Renal cortex interstitium (tissue), 11 donors: ENCODE results near the gene GCDH. TPM values are rescaled to one million over a fixed set of nuclear protein-coding genes. Genes with fewer than 3 reads are reported as not detected.

ENCODE experiments used
- DNase-seq, 11 donors: peaks; one replicate each; pipeline ENCODE4 v3.0.0-alpha.2; 2013; ENCODE audit warnings: low read depth in 9 of 11, low spot score in 4 of 11; ENCODE audit errors: extremely low read depth in 1 of 11
- polyA plus RNA-seq, 3 donors: library from polyadenylated mRNA; unstranded; fragments of 120-200 nt; gene quantifications; one replicate each; pipeline ENCODE4 v1.2.1, GENCODE V29; 2013; ENCODE audit not compliant: insufficient read length in 3 of 3

GCDH gene
- polyA plus RNA-seq, 3 donors = 31.9 to 38.3 (median 33.4) TPM

DNA sequence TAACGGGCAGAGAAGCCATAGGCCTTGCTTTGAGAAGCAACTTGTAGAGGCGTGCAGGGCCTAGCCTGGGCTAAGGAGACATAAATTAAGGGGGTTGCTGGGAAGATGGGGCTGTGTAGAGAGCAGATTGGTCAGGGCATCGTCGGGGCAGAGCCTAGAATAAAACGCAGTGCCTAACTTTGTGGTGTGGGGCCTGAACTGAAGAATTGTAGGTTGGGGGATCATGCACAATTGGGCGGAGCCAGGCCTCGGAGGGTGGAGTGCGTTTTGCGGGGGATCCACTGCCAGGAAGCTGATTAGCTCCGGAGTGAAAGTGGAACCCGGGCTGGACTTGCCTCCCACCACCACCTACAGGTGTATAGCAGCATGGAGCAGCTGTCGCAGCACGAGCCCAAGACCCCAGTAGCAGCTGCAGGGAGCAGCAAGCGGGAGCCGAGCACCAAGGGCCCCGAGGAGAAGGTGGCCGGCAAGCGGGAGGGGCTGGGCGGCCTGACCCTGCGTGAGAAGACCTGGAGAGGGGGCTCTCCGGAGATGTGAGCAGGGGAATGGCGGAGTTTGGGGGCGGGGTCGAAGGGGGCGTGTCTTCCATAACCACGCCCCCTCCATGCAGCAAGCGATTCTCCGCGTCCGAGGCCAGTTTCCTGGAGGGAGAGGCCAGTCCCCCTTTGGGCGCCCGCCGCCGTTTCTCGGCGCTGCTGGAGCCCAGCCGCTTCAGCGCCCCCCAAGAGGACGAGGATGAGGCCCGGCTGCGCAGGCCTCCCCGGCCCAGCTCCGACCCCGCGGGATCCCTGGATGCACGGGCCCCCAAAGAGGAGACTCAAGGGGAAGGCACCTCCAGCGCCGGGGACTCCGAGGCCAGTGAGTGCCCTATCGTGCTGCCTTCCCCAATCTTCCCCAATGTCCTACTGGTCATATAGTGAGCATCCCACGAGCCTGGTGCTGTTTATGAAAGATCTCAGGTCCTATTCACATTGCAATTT, 23.6 kb upstream of the GCDH start:
- DNase-seq = peak; percentile 63 to 81 (median 75)

DNA sequence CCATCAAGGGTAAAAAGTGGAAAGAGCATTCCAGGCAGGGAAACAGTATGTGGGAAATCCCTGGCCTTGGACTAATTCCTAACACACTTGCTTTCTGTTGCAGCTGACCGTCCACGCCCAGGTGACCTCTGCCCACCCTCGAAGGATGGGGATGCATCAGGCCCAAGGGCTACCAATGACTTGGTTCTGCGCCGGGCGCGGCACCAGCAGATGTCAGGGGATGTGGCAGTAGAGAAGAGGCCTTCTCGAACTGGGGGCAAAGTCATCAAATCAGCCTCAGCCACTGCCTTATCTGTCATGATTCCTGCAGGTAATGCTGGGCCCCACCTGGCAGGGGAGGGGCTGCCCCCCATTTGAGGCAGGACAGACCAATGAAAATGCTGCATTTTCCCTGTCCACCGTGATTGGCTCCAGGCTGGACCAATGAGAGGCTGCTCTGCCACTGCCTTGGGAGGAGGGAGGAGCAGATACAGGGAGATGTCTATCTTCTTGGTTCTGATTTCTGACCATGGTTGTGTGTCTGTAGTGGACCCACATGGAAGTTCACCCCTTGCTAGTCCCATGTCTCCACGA, 22.3 kb upstream of the GCDH start:
- no peak for DNase-seq

DNA sequence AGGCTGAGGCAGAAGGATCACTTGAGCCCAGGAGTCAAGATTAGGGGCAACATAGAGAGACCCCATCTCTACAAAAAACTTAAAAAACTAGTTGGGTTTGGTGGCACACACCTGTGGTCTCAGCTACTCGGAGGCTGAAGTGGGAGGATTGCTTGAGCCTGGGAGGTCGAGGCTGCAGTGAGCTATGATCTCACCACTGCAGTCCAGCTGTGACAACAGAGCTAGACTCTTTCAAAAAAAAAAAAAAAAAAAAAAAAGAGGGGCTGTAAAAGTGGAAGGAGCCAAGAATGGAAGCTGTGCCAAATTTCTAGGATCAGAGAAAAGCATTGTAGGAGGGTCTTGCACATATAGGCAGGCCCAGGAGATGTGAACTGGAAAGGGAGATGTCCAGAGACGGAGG, 19.3 kb upstream of the GCDH start:
- DNase-seq = no peak

DNA sequence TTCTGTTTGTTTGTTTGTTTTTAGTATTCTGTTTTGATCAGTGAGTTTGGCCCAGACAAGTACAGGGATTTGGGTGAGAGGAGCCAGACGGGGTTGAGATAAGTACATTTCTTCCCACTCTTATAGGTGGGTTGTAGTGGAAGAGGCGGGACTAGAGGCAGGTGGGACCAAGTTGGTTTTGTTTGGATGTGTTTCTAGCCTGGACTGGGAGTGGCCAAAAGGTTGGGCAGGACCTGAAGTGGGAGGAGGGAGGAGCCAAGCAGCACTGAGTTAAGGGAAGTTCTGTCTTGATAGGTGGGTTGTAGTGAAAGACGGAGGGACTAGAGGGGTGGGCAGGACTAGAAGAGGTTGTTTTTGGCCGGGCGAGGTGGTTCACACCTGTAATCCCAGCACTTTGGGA, 18.7 kb upstream of the GCDH start:
- no peak for DNase-seq

DNA sequence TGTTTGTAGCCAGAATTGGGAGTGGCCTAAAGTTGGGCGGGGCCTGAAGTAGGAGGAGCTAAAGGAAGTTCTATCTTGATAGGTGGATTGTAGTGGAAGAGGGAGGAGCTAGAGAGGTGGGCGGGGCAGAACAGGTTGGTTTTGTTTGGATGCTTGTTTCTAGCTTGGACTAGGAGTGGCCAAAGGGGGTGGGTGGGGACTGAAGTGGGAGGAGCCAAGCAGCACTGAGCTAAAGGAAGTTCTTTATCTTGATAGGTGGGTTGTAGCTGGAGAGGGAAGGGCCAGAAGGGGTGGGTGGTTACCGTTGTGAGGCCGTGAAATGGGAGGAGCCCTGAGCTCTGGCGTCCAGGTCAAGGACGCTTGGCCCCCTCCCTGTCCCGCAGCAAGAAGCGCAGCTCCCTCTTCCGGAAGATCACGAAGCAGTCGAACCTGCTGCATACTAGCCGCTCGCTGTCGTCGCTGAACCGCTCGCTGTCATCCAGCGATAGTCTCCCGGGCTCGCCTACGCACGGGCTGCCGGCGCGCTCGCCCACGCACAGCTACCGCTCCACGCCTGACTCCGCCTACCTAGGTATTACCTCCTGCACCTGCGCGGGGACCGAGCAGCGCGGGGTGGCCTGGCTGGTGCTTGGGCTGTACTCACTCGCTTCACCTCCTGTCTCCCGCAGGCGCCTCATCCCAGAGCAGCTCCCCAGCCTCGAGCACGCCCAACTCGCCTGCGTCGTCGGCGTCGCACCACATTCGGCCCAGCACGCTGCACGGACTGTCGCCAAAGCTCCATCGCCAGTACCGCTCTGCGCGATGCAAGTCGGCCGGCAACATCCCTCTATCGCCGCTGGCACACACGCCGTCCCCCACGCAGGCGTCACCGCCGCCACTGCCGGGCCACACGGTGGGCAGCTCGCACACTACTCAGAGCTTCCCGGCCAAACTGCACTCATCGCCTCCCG, 17.7 kb upstream of the GCDH start:
- no peak for DNase-seq

DNA sequence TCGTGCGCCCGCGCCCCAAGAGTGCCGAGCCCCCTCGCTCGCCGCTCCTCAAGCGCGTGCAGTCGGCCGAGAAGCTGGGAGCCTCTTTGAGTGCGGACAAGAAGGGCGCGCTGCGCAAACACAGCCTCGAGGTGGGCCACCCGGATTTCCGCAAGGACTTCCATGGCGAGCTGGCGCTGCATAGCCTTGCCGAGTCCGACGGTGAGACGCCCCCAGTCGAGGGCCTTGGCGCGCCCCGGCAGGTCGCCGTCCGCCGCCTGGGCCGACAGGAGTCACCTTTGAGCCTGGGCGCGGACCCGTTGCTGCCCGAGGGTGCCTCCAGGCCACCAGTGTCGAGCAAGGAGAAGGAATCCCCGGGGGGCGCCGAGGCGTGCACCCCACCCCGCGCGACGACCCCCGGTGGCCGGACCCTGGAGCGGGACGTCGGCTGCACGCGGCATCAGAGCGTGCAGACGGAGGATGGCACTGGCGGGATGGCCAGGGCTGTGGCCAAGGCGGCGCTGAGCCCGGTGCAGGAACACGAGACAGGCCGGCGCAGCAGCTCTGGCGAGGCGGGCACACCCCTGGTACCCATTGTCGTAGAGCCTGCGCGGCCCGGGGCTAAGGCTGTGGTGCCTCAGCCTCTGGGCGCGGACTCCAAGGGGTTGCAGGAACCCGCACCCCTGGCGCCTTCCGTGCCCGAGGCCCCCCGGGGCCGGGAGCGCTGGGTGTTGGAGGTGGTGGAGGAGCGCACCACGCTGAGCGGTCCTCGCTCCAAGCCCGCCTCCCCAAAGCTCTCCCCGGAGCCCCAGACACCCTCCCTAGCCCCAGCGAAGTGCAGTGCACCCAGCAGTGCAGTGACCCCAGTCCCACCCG, 16.8 kb upstream of the GCDH start:
- no peak for DNase-seq

DNA sequence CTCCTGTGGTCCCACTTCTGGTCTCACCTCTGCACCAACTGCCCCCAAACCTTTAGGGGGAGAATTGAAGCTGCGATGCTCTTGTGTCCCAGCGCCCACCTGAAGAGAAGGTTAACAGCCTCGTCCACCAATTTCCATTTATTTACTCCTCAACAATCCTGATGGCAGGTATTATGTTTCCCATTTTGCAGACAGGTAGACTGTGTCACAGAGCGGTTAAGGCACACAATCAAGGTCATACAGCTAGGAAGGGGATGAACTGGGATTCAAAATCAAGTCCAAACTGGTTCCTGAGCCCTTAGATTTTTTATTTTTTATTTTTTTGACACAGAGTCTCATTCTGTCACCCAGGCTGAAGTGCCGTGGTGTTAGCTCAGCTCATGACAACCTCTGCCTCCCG, 15.9 kb upstream of the GCDH start:
- no peak for DNase-seq

DNA sequence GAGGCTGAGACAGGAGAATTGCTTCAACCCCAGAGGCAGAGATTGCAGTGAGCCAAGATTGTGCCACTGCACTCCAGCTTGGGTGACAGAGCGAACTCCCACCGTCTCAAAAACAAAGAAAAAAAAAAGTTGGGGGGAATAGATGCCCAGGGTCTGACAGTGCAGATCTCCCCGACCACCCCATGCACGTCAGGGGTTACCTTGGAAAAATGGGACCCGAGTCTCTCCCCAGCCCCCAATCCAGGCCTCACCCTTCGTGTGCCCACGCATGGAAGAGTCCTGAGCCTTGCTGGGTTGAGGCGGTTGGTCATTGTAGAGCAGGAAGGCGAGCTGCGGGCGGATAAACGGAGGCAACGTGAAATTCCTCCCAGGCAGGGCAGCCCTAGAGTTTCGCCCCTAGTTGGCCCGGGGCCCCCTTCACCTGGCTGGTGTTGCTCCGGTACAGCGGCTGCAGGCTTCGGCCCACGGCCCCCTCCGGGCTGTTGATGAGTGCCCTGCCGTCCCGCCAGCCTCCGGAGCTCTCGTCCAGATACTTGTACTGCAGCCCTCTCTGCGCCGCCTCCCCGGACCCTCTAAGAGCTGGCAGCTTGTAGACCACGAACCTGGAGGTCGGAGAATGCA, 10.3 kb upstream of the GCDH start:
- no peak for DNase-seq

DNA sequence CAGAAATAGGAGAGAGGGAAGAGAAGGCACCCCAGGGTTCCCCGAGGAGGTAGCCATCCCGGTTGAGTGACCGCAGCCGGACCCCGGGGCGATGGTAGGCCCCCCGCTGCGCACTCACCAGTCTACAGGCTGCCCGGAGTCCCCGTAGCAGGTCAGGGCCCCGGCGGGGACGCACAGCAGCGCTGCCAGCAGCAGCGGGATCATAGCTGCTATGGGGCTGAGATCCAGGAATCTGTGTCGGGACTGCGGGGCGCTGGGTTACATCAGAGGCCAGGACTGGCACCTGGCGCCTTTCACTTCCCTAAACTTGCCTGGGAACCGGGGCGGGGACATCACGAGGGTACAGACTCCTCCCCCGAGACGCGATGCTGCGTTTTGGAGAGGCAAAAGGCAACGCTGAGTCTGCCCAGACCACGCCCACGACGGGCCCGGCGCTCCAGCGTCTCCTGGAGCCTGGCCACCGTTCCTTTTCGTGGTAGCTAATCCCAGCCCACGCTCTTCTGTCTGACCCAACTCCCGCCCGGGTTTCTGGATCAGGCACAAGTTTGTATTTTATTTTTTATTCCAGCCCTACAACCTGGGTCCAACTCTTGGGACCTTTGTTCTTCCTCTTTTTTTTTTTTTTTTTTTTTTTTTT, 9.7 kb upstream of the GCDH start, which contains the start of gene DNASE2:
TSS of gene DNASE2 (minus strand) at position 278 of the 637 bp plus-strand sequence. CDS start at position 204, 74 bp downstream.
- DNase-seq = peak in 9 of 11 donors; percentile 59 to 81 (median 79)

DNA sequence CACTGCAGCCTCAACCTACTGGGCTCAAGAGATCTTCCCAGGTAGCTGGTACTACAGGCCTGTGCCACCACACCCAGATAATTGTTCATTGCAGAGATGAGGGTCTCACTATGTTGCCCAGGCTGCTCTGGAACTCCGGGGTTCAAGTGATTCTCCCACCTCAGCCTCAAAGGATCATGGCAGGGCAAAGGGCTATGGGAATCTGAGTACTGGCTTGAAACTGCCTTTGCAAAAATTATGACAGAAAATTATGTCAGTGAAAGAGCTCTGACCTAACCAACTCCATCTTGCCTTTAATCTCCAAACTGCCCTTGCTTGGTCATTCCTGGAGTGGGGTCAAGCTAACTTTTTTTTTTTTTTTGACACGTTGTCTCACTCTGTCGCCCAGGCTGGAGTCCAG, 8.4 kb upstream of the GCDH start:
- no peak for DNase-seq

DNA sequence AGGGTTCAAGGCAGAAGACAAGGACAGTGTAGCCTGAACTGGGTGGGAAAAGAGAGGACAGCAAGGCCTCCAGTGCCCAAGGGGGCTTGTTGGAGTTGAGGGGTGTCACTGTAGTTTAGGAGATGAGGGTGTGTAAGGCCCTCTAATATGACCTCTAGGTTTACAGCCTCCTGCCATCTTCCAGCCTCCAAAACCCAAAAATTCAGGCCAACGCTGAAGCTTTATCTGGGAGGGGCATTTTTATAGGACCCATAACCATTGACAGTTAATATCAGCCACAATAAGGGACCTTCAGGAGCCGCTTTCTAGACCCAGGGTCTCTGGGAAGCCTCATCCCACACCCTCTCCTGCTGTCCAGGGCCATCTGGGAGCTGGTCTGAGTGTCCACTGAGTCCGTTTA, 6.8 kb upstream of the GCDH start:
- no peak for DNase-seq

DNA sequence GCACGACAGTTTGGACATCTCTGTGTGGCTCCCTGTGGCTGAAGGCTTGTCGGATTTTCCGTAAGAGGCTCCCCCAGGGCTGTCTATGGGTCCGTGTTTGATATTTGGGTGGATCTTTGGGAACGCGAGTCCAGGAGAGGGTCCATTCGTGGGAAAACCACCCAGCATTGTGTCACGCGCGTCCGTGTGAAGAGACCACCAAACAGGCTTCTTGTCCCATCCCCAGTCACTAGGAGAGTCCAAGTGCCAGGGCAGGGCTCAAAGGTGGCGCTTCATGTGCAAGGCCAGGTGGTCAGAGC, 6.4 kb upstream of the GCDH start:
- DNase-seq = no peak

DNA sequence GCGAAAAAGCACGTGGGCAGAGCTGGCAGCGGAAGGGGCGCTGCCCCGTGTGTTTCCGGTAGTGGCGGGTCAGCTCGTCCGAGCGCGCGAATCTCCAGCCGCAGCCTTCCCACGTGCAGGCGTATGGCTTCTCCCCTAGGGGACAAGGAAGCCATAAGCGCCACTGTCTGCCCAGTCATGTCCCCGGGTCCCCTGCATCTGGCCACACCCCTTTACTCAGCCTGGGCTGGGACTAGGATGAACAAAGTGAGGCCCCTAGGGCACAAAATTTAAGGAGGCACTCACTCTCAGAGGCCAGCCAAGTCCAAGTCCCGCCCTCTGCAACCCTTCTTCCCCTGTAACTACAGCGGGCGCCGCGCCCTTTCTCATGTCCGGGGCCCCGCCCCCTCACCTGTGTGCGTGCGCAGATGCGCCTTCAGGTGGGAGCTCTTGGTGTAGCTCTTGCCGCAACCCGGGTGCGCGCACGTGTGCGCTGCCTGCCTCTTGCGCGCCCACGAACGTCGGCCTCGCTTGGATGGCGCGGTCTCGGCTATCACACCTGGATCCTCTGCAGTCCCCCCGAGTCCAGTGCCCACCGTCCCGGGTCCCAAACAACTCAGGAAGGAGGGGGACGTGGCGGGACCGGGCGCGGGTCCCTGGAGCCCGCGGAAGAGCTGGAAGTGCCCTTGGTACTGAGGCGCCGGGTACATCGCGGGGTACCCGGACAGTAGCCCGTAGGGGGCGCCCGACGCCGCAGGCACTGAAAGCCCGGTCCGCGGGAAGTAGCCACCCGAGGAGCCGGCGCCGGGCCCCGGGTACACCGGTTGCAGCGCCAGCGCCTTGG, 5.8 kb upstream of the GCDH start:
- peak in 3 of 11 donors; percentile 5 to 43 (median 32) for DNase-seq

DNA sequence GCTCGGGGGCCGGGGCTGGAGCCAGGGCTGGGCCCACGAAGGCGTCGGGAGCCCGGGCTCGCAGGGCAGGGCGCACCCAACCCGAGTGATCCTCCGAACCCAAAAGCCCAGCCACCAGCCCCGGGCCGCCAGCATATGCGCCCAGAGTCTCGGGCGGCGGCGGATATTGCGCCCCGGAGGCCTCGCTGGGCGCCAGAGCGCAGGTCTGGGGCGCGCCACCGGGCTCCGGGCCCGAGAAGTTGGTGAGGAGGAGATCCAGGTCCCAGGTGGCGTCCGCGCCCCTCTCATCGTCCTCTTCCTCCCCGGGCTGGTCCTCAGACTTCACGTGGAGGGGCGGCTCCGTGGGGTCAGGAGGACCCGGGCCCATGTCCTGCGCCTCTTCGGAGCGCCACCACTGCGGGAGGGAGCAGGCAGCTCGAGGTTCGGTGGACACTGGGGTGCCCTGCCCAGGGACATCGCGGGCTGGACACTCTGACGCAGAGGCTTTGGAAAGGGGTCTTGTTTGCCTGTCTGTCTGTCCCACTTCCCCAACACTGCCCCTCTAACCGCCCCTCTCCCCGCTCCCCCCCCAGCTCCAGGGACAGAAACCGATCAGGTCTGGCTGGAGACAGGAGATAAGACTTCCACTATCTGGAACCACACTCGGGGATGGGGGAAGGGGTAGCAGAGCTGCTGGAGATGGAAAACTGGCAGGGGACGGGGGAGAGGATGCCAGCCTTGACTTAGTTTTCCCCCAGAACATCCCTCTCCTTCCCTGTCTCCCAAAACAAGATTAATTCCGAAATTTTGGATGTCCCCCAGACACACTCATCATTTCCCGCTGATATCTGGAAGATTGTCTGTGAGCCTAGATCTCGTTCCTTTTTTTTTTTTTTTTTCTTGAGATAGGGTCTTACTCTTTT, 5.0 kb upstream of the GCDH start:
- no peak for DNase-seq

DNA sequence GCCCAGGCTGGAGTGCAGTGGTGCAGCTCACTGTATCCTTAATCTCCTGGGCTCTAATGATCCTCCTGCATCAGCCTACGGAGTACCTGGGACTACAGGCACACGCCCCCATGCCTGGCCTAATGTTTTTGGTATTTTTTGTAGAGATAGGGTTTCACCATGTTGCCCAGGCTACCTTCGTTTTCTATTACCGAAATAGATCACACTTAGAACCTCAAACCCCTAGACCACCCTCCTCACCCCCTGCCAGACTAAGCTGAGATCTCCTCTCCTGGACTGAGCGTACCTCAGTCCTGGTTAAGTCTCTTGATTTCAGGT, 4.3 kb upstream of the GCDH start:
- DNase-seq = no peak
